ENCODE results near the gene CCNL1.
A peak's percentile ranks its signal among the peaks of the same experiment; 100 is the strongest.

CCNL1 gene

GRCh38 chr3:157142315-157142714 is 17.6 kb downstream of the CCNL1 start:
- no peak for DNase-seq

- DNase-seq: no peak
Observed at GRCh38 chr3:157139938-157140534, 19.9 kb downstream of the CCNL1 start.

- DNase-seq: no peak
Observed at GRCh38 chr3:157136647-157137387, 23.1 kb downstream of the CCNL1 start.

- no peak for DNase-seq
Observed at GRCh38 chr3:157135671-157136396, 24.1 kb downstream of the CCNL1 start.

GRCh38 chr3:157134620-157135191 is 25.2 kb downstream of the CCNL1 start:
- DNase-seq: no peak

GRCh38 chr3:157133434-157134320 is 26.3 kb downstream of the CCNL1 start:
- no peak for DNase-seq

GRCh38 chr3:157132936-157133335 is 27.0 kb downstream of the CCNL1 start:
- no peak for DNase-seq

- DNase-seq: no peak
Observed at GRCh38 chr3:157132341-157132740, 27.6 kb downstream of the CCNL1 start.

- DNase-seq: no peak
Observed at GRCh38 chr3:157131861-157132260, 28.1 kb downstream of the CCNL1 start.

GRCh38 chr3:157130467-157131251 is 29.3 kb downstream of the CCNL1 start:
- DNase-seq: peak; percentile 76

- DNase-seq: peak; percentile 37
Observed at GRCh38 chr3:157129803-157130466, 30.0 kb downstream of the CCNL1 start.

- DNase-seq: peak; percentile 54
Observed at GRCh38 chr3:157128771-157129681, 30.9 kb downstream of the CCNL1 start.

- DNase-seq: peak; percentile 84
Observed at GRCh38 chr3:157127831-157128767, 31.8 kb downstream of the CCNL1 start.

GRCh38 chr3:157127268-157127667 is 32.7 kb downstream of the CCNL1 start:
- DNase-seq: no peak

GRCh38 chr3:157126365-157126764 is 33.6 kb downstream of the CCNL1 start:
- no peak for DNase-seq

- no peak for DNase-seq
Observed at GRCh38 chr3:157125101-157125500, 34.8 kb downstream of the CCNL1 start.

GRCh38 chr3:157123621-157124020 is 36.3 kb downstream of the CCNL1 start:
- DNase-seq: no peak

GRCh38 chr3:157122832-157123427 is 37.0 kb downstream of the CCNL1 start:
- no peak for DNase-seq
